GM23248 (cell line): ENCODE results near the gene EZR.
"Not testable (repeated sequence)": the region's sequence is repeated elsewhere in the genome, so short reads cannot be mapped to it uniquely, and the experiment has no call there.

ENCODE experiments used
- EZH2 ChIP-seq: fragments of 200-600 bp; sonication (generic); IDR thresholded peaks from 2 replicates; pipeline ENCODE4 v1.6.1; 2018; ENCODE audit warnings: antibody characterized with exemption, mild to moderate bottlenecking; ENCODE audit not compliant: insufficient read depth, poor library complexity, severe bottlenecking
- EZH2phosphoT487 ChIP-seq: fragments of 200-600 bp; sonication (generic); IDR thresholded peaks from 2 replicates; pipeline ENCODE4 v1.6.1; 2018; ENCODE audit warnings: antibody characterized with exemption, moderate library complexity, mild to moderate bottlenecking, low read depth; ENCODE audit not compliant: insufficient read depth

- not testable (repeated sequence) for TF ChIP-seq EZH2phosphoT487, EZH2
Observed at GRCh38 chr6:158838790-158839189, 19.6 kb upstream of the EZR start.
